Measurements from ENCODE around the gene ERBB4.
"Not testable (repeated sequence)": the region's sequence is repeated elsewhere in the genome, so short reads cannot be mapped to it uniquely, and the experiment has no call there.

The ERBB4 gene

GRCh38 chr2:212288308-212288707, 250.3 kb downstream of the ERBB4 start:
- DNase-seq: peak; percentile 17

DNA sequence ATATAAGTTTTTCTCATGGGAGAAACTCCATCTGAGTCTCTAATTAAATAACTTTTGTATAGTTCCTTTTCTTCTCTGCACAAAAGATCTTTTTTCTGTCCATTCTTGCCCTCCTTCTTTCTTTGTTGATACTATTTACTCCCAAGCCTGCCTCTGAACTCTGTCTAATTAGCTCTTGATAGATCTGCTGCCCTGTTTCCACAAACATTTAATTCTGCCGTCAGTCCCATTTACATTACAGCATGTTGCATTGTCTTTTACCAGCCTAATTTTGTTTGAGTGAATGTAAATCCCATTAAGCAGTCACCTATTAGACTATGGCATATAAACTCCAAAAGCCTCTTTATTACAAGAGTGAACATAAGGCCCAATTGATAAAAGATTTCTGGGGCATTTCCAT, 254.4 kb downstream of the ERBB4 start:
- DNase-seq: peak; percentile 89

DNA sequence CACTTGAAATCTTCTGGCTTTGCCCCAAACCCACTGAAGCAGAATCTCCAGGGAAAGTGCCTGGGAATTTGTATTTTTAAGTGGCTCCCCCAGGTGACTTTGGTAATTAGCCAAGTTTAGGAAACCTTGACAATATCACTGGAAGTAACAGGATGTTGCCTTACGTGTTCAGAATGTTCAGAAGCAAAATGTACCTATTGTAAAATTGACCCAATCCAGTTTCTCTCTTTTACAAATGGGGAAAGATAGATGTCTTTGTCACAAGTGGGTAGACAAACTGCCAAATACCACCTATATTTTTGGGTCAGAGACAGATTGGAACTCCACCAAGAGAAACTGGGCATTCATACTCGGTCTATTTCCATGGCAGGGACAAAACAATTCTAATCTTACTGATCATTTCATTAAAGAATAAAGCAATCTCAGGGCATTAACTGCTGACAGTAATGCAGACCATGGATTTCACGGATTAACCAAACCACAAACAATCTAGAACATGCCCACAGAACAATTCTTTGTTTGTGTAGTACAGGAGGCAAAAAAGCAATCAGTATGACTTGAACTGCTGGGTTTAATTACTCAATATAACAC, 255.8 kb downstream of the ERBB4 start:
- peak; percentile 90 for DNase-seq

- DNase-seq: peak; percentile 79
These were observed 261.8 kb downstream of the ERBB4 start for GRCh38 chr2:212276813-212277212.

DNA sequence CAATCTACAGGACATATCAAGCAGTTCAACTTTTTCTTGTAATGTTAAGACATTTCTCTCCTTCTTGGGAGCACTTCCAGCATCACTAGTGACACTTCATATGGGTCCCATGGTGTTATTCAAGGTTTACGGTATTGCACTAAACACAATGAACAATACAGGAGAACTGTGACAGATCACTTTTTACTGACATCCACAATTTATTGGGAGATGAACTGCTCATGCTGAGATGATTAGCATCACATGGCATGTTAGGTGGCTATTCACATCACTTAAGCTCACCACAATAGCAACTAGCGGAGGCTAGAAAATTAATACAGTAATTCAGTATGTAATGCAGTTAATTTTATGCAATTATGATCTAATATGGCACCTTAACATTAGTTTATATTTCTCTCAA, 264.4 kb downstream of the ERBB4 start:
- peak; percentile 82 for DNase-seq

DNA sequence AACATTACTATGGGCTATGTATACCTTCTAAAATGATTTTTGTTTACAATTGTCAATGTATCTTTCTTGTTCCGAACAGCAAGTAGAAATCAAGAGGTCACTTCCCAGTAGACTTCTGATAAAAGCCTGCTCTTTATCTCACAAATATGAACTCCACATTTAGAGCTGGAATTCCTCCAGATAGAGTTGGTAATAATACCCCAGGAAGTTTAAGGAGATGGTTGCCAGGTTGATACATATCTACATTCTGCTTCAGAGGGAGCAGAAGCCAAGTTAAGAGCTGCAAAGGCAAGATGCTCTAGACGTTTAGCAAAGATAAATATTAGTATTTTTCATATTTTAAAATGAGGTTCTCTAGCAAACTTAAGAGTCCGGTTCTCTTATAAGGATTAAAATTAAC, 267.0 kb downstream of the ERBB4 start:
- DNase-seq: peak; percentile 18

DNA sequence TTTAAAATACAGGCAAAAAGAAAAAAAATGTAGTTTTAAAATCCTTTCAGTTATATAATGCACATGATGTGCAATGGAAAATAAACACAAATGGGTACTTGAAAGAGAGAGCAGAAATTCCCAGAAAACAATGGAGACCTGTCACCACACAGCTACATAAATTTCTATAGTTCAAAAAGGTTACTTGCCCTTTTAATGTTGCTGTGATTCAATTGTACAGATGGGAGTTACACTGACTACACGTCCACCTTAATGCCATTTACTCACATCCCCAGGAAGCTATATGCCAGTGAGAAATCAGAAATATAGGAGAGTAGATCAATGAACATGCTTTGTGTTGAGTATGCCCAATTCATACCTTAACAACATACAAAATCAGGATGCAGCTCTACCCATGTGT, 269.6 kb downstream of the ERBB4 start:
- DNase-seq: peak; percentile 24

DNA sequence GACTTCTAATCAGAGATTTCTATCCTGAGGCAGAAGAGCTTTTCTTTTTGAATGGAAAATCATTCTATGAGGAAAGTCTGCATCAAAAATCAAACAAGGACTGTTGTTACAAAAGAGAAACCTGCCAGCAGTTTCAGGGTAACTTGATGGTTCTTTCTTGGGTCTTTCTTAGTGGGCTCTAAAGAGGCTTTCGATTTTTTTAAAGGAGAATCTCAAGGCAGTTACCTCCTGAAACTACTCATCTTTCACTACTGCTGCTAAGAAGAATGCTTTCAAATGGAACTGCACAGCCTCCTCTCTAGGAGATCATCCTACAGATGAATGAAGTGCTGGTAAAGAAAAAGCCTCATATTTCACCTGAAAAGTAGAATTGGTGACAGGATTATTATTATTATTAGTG, 272.3 kb downstream of the ERBB4 start:
- peak; percentile 22 for DNase-seq

DNA sequence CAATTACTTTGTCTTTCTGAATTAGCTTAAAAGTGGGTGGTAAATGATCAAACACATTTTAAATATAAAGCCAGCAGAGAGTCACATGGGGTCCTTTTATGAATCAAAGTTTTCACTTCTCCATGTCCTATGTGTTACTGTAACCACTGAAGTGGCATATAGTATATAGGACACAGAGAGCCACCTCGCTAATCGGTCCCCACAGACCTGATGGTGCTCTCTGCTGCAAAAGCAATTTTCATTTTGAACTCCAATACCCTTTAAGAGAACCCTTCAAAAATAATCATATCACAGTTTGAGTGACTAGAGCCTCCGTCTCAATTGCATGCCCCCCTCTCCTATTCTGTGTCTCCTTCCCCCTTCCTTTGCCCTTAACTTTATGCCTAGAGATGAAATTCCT, 272.8 kb downstream of the ERBB4 start:
- DNase-seq: no peak

GRCh38 chr2:212264187-212264586, 274.4 kb downstream of the ERBB4 start:
- peak; percentile 90 for DNase-seq

DNA sequence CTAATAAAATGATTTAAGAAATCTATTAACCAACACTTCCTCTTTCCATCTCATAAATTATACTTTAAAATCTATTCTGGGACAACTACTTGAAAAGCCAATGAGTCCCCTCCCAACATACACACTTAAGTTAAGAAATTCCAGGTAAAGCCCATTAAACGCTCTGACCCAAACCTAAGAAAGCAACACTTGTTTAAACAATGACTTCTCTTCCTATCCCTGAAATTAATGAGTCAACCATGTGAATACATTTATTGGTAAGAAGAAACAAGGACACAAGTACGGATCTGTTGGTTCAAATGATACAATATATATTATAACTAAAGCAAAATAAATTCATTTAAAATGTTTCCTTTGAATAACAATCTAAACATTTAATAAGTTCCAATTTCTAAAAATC, 279.4 kb downstream of the ERBB4 start:
- DNase-seq: no peak

- DNase-seq: peak; percentile 91
These were observed 284.3 kb downstream of the ERBB4 start for GRCh38 chr2:212254339-212254738.

DNA sequence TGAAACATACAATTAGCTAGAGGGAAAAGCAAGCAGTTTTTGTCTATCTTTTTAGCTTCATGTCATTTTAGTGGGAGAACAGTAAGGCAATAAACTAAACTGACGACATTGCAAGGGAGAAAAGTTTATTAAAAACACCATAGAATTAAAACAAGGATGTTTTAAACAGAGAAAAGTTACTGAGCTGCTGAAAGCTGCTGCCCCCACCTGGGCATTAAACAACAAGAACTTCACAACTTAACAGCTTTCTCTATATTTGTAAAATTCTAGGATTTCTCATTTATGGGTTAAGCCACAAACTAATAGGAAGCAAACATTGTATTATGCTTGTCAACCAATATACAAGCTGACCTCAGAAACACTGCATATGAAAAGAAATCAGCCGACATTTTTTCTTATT, 289.2 kb downstream of the ERBB4 start:
- DNase-seq: peak; percentile 31

DNA sequence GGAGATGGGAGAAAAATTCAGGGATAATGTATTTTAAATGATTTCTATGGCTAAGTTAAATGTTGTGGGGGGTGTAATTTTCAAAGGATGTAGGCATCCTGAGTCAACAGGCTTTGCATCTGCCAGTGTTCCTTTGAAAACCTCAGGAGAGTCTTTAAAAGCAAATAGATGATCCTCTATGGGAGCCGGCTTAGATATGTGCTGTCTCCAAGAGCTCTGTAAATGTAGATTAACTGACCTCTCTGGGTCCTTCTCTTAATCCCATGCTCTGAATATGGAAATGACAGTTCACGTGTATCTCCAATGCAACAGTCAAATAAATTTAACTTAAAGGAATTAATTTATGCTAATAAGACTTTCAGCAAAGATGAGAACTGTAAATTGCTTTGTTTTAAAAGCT, 292.7 kb downstream of the ERBB4 start:
- peak; percentile 68 for DNase-seq

DNA sequence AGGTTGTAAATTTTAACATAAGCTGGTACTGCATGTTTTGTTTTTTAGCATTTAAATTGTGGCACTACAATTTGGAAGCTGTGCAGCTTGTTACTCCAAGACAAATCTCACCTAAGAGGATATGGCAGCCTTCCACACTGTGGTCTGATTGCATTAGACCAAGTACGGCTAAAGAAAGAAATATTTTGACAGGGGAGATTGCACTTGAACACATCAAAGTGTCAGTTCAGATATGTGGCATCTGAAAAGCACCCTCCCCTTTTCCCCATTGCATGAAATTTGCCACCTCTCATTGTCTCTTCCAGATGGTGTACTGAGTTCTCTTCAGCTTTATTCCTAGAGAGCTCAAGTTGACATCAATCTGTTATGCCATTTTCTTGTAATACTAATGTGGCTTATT, 295.9 kb downstream of the ERBB4 start:
- peak; percentile 68 for DNase-seq

- not testable (repeated sequence) for DNase-seq
These were observed 300.4 kb downstream of the ERBB4 start for GRCh38 chr2:212238152-212238551.

DNA sequence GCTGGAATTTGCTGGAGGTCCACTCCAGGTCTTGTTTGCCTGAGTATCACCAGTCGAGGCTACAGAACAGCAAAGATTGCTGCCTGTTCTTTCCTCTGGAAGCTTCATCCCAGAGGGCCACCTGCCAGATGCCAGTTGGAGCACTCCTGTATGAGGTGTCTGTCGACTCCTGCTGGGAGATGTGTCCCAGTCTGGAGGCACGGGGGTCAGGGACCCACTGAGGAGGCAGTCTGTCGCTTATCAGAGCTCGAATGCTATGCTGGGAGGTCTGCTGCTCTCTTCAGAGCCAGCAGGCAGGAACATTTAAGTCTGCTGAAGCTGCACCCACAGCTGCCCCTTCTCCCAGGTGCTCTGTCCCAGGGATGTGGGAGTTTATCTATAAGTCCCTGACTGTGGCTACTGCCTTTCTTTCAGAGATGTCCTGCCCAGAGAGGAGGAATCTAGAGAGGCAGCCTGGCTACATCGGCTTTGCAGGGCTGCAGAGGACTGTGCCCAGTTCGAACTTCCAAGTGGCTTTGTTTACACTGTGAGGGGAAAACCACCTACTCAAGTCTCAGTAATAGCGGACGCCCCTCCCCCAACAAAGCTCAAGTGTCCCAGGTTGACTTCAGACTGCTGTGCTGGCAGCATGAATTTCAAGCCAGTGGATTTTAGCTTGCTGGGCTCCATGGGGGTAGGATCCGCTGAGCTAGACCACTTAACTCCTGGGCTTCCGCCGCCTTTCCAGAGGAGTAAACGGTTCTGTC, 301.1 kb downstream of the ERBB4 start:
- peak; percentile 55 for DNase-seq

- peak; percentile 21 for DNase-seq
These were observed 309.8 kb downstream of the ERBB4 start for GRCh38 chr2:212228743-212229171.

DNA sequence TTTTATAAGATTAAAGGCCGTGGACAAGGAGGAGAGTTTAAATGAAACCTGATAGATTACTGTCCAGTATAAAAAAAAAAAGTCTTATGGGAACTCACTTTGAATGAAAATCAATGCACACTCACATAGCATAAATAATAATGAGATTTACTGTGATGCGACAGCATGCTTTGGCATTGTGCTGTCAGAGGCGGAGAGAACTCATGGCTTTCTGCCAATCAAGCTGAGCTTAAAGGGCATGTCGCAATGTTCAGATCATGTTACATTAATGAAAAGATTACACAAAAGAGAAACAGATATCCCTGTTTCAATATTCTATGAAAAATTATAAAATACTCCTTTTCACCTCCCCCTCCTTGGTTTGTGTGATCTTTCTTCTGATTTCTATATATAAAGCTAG, 310.8 kb downstream of the ERBB4 start:
- peak; percentile 91 for DNase-seq

DNA sequence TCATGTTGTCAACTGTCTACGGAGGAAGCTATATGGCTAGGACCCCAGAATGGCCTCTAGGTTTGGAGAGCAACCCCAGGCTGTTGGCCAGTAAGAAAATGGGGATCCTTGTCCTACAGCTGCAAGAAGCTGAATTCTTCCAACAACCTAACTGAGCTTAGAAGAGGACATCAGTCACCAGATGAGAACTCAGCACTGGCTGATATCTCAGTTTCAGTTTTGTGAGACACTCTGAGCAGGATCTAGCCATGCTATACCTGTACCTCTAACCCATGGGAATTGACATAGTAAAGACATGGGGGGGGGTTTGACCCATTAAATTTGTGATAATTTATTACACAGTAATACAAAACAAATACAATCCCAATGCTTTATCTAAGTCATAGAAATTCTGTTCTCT, 312.5 kb downstream of the ERBB4 start:
- DNase-seq: peak; percentile 58

DNA sequence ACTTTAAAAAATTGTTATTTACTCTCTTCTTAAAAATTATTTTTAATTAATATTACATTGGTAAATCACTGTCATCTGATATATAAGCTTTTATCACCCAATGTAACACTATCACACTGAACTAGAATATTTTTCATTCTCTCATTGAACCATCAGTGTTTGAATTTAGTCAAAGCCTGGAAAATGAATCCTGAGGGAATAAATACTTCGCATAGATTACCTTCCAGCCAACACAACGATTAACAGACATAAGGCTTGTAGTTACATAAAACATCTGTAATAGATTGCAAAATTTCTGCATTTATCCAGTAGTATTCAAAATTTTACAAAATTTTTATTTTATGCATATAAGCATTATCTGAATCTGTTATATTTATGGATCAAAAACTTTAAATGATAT, 314.9 kb downstream of the ERBB4 start:
- peak; percentile 72 for DNase-seq

- DNase-seq: no peak
These were observed 325.4 kb downstream of the ERBB4 start for GRCh38 chr2:212213191-212213590.

DNA sequence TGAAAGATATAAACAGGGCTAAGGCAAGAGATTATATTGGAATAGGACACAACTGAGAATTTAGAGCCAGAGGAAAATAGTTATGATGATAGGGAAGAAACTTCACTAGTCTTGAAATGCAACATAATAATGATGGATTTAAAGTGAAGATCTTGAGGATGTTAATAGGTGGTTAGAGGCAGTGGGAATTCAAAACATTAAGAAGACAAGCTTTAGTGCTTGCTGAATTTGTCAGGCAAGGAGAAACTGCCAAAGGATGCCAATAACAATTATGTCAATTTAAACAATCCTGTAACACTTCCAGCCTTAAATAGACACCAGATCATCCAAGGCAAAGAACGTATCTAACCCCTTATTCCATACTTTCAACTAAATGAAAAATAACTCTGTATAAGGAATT, 330.1 kb downstream of the ERBB4 start:
- no peak for DNase-seq

GRCh38 chr2:212197776-212198175, 340.8 kb downstream of the ERBB4 start:
- peak; percentile 26 for DNase-seq

DNA sequence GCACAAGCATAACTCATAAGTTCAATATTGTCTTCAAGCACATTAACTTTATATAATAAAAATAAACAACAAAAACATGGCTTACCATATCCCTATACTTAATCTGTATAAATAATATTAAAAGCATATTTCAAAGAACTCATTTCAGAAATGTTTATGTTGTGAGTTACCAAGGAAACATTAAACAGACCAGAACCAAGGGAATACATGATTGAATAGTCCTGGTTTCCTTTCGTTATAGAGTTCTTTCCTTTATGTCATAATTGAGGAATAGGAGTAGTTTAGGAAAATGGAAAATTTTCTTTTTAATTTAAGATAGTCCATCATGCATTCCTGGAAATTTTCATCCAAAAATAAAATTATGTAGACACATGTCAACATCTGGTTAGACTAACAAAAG, 343.0 kb downstream of the ERBB4 start:
- peak; percentile 57 for DNase-seq
